GM21390 (cell line): ENCODE data around the gene MPRIP.

ENCODE experiments used
- ATAC-seq: cut with Tn5 transposase; IDR thresholded peaks from one replicate; pipeline ENCODE4 v1.9.1; 2021; ENCODE audit not compliant: unreplicated experiment

Gene MPRIP

GRCh38 chr17:17084317-17084835 lies 42.1 kb downstream of the MPRIP start:
- ATAC-seq, result no peak

- ATAC-seq, result no peak
These were observed 42.7 kb downstream of the MPRIP start for GRCh38 chr17:17084941-17085340.

GRCh38 chr17:17086585-17086984 lies 44.3 kb downstream of the MPRIP start:
- ATAC-seq, result no peak

GRCh38 chr17:17087424-17088015 lies 45.3 kb downstream of the MPRIP start:
- no peak for ATAC-seq

- no peak for ATAC-seq
These were observed 45.8 kb downstream of the MPRIP start for GRCh38 chr17:17088086-17088485.

GRCh38 chr17:17088541-17089525 lies 46.6 kb downstream of the MPRIP start:
- no peak for ATAC-seq

- ATAC-seq, result no peak
These were observed 47.8 kb downstream of the MPRIP start for GRCh38 chr17:17089796-17090641.

- no peak for ATAC-seq
These were observed 48.4 kb downstream of the MPRIP start for GRCh38 chr17:17090642-17091103.

GRCh38 chr17:17091276-17091675 lies 49.0 kb downstream of the MPRIP start:
- ATAC-seq, result no peak

GRCh38 chr17:17091856-17092756 lies 49.8 kb downstream of the MPRIP start:
- no peak for ATAC-seq

GRCh38 chr17:17093764-17094163 lies 51.5 kb downstream of the MPRIP start:
- no peak for ATAC-seq

- no peak for ATAC-seq
These were observed 54.4 kb downstream of the MPRIP start for GRCh38 chr17:17096438-17097178.

GRCh38 chr17:17097763-17098345 lies 55.6 kb downstream of the MPRIP start:
- ATAC-seq, result no peak

GRCh38 chr17:17098551-17099179 lies 56.4 kb downstream of the MPRIP start:
- ATAC-seq, result no peak

GRCh38 chr17:17102176-17102575 lies 59.9 kb downstream of the MPRIP start:
- no peak for ATAC-seq

GRCh38 chr17:17103160-17103559 lies 60.9 kb downstream of the MPRIP start:
- ATAC-seq, result no peak

GRCh38 chr17:17104036-17104435 lies 61.8 kb downstream of the MPRIP start:
- no peak for ATAC-seq

- no peak for ATAC-seq
These were observed 62.2 kb downstream of the MPRIP start for GRCh38 chr17:17104494-17104893.
